ENCODE data around the gene RNF38.
"Not testable (repeated sequence)": the region's sequence is repeated elsewhere in the genome, so short reads cannot be mapped to it uniquely, and the experiment has no call there.

RNF38 gene

GRCh38 chr9:36301227-36301626, 98.8 kb downstream of the RNF38 start:
- H3K9ac ChIP-seq (ENCODE audit: low read depth in 1 of 2, low read length in 2 of 2) = no peak overlapping the region
- H3K27ac ChIP-seq (ENCODE audit: low read depth, low read length) = no peak overlapping the region
- no peaks in the 10 kb centered on the region for H3K9me3 ChIP-seq (ENCODE audit: control insufficient read depth in 1 of 2, low read length in 2 of 2)
- no peak overlapping the region for H3K4me3 ChIP-seq (ENCODE audit: low read depth in 1 of 2, low read length in 2 of 2)
- peaks cover 6 to 9% of the 10 kb centered on the region in 2 donors for H3K4me1 ChIP-seq (ENCODE audit: control insufficient read depth in 1 of 2, insufficient read depth in 2 of 2, low read length in 2 of 2)
- no peaks in the 10 kb centered on the region for H3K27me3 ChIP-seq (ENCODE audit: control insufficient read depth in 1 of 2, insufficient read depth in 2 of 2, low read length in 2 of 2)
- no peaks in the 10 kb centered on the region for H3K36me3 ChIP-seq (ENCODE audit: control insufficient read depth in 1 of 2, insufficient read depth in 2 of 2, low read length in 2 of 2)

- Histone ChIP-seq H3K9me3 (ENCODE audit: control insufficient read depth in 1 of 2, low read length in 2 of 2) (no peaks in the 10 kb centered on the region), H3K36me3 (ENCODE audit: control insufficient read depth in 1 of 2, insufficient read depth in 2 of 2, low read length in 2 of 2) (no peaks in the 10 kb centered on the region), H3K27me3 (ENCODE audit: control insufficient read depth in 1 of 2, insufficient read depth in 2 of 2, low read length in 2 of 2) (no peaks in the 10 kb centered on the region), H3K4me1 (ENCODE audit: control insufficient read depth in 1 of 2, insufficient read depth in 2 of 2, low read length in 2 of 2) (peaks cover 6 to 9% of the 10 kb centered on the region in 2 donors), H3K27ac (ENCODE audit: low read depth, low read length) (no peak overlapping the region), H3K4me3 (ENCODE audit: low read depth in 1 of 2, low read length in 2 of 2) (no peak overlapping the region), H3K9ac (ENCODE audit: low read depth in 1 of 2, low read length in 2 of 2) (no peak overlapping the region)
Observed at GRCh38 chr9:36298566-36298965, 101.5 kb downstream of the RNF38 start.

- Histone ChIP-seq H3K27ac (ENCODE audit: low read depth, low read length) (no peak overlapping the region), H3K36me3 (ENCODE audit: control insufficient read depth in 1 of 2, insufficient read depth in 2 of 2, low read length in 2 of 2) (no peaks in the 10 kb centered on the region), H3K27me3 (ENCODE audit: control insufficient read depth in 1 of 2, insufficient read depth in 2 of 2, low read length in 2 of 2) (no peaks in the 10 kb centered on the region), H3K4me3 (ENCODE audit: low read depth in 1 of 2, low read length in 2 of 2) (no peak overlapping the region), H3K9ac (ENCODE audit: low read depth in 1 of 2, low read length in 2 of 2) (no peak overlapping the region), H3K4me1 (ENCODE audit: control insufficient read depth in 1 of 2, insufficient read depth in 2 of 2, low read length in 2 of 2) (peaks cover 6 to 9% of the 10 kb centered on the region in 2 donors), H3K9me3 (ENCODE audit: control insufficient read depth in 1 of 2, low read length in 2 of 2) (no peaks in the 10 kb centered on the region)
Observed at GRCh38 chr9:36297798-36298197, 102.3 kb downstream of the RNF38 start.

GRCh38 chr9:36294996-36295395, 105.1 kb downstream of the RNF38 start:
- H3K4me3 ChIP-seq (ENCODE audit: low read depth in 1 of 2, low read length in 2 of 2); H3K9me3 ChIP-seq (ENCODE audit: control insufficient read depth in 1 of 2, low read length in 2 of 2); H3K4me1 ChIP-seq (ENCODE audit: control insufficient read depth in 1 of 2, insufficient read depth in 2 of 2, low read length in 2 of 2); H3K27ac ChIP-seq (ENCODE audit: low read depth, low read length); H3K9ac ChIP-seq (ENCODE audit: low read depth in 1 of 2, low read length in 2 of 2); H3K27me3 ChIP-seq (ENCODE audit: control insufficient read depth in 1 of 2, insufficient read depth in 2 of 2, low read length in 2 of 2); H3K36me3 ChIP-seq (ENCODE audit: control insufficient read depth in 1 of 2, insufficient read depth in 2 of 2, low read length in 2 of 2): not testable (repeated sequence)

- Histone ChIP-seq H3K27ac (ENCODE audit: low read depth, low read length) (no peak overlapping the region), H3K9ac (ENCODE audit: low read depth in 1 of 2, low read length in 2 of 2) (no peak overlapping the region), H3K4me3 (ENCODE audit: low read depth in 1 of 2, low read length in 2 of 2) (no peak overlapping the region)
Observed at GRCh38 chr9:36293918-36294317, 106.2 kb downstream of the RNF38 start.

GRCh38 chr9:36293171-36293570, 106.9 kb downstream of the RNF38 start:
- Histone ChIP-seq H3K36me3 (ENCODE audit: control insufficient read depth in 1 of 2, insufficient read depth in 2 of 2, low read length in 2 of 2) (no peaks in the 10 kb centered on the region), H3K27ac (ENCODE audit: low read depth, low read length) (no peak overlapping the region), H3K27me3 (ENCODE audit: control insufficient read depth in 1 of 2, insufficient read depth in 2 of 2, low read length in 2 of 2) (no peaks in the 10 kb centered on the region), H3K4me1 (ENCODE audit: control insufficient read depth in 1 of 2, insufficient read depth in 2 of 2, low read length in 2 of 2) (peaks cover 6 to 9% of the 10 kb centered on the region in 2 donors), H3K9me3 (ENCODE audit: control insufficient read depth in 1 of 2, low read length in 2 of 2) (no peaks in the 10 kb centered on the region), H3K9ac (ENCODE audit: low read depth in 1 of 2, low read length in 2 of 2) (no peak overlapping the region), H3K4me3 (ENCODE audit: low read depth in 1 of 2, low read length in 2 of 2) (no peak overlapping the region)

More at GRCh38 chr9:36293918-36294317, 106.2 kb downstream of the RNF38 start:
- Histone ChIP-seq H3K4me1 (ENCODE audit: control insufficient read depth in 1 of 2, insufficient read depth in 2 of 2, low read length in 2 of 2) (peaks cover 6 to 9% of the 10 kb centered on the region in 2 donors), H3K36me3 (ENCODE audit: control insufficient read depth in 1 of 2, insufficient read depth in 2 of 2, low read length in 2 of 2) (no peaks in the 10 kb centered on the region), H3K9me3 (ENCODE audit: control insufficient read depth in 1 of 2, low read length in 2 of 2) (no peaks in the 10 kb centered on the region), H3K27me3 (ENCODE audit: control insufficient read depth in 1 of 2, insufficient read depth in 2 of 2, low read length in 2 of 2) (no peaks in the 10 kb centered on the region)

GRCh38 chr9:36292641-36293040, 107.4 kb downstream of the RNF38 start:
- Histone ChIP-seq H3K9ac (ENCODE audit: low read depth in 1 of 2, low read length in 2 of 2) (no peak overlapping the region), H3K9me3 (ENCODE audit: control insufficient read depth in 1 of 2, low read length in 2 of 2) (no peaks in the 10 kb centered on the region), H3K27me3 (ENCODE audit: control insufficient read depth in 1 of 2, insufficient read depth in 2 of 2, low read length in 2 of 2) (no peaks in the 10 kb centered on the region), H3K4me1 (ENCODE audit: control insufficient read depth in 1 of 2, insufficient read depth in 2 of 2, low read length in 2 of 2) (peaks cover 6 to 9% of the 10 kb centered on the region in 2 donors), H3K27ac (ENCODE audit: low read depth, low read length) (no peak overlapping the region), H3K4me3 (ENCODE audit: low read depth in 1 of 2, low read length in 2 of 2) (no peak overlapping the region), H3K36me3 (ENCODE audit: control insufficient read depth in 1 of 2, insufficient read depth in 2 of 2, low read length in 2 of 2) (no peaks in the 10 kb centered on the region)

GRCh38 chr9:36290996-36291395, 109.1 kb downstream of the RNF38 start:
- no peaks in the 10 kb centered on the region for H3K36me3 ChIP-seq (ENCODE audit: control insufficient read depth in 1 of 2, insufficient read depth in 2 of 2, low read length in 2 of 2)
- no peaks in the 10 kb centered on the region for H3K27me3 ChIP-seq (ENCODE audit: control insufficient read depth in 1 of 2, insufficient read depth in 2 of 2, low read length in 2 of 2)
- H3K27ac ChIP-seq (ENCODE audit: low read depth, low read length) = no peak overlapping the region
- no peaks in the 10 kb centered on the region for H3K4me1 ChIP-seq (ENCODE audit: control insufficient read depth in 1 of 2, insufficient read depth in 2 of 2, low read length in 2 of 2)
- no peak overlapping the region for H3K4me3 ChIP-seq (ENCODE audit: low read depth in 1 of 2, low read length in 2 of 2)
- no peaks in the 10 kb centered on the region for H3K9me3 ChIP-seq (ENCODE audit: control insufficient read depth in 1 of 2, low read length in 2 of 2)
- H3K9ac ChIP-seq (ENCODE audit: low read depth in 1 of 2, low read length in 2 of 2) = no peak overlapping the region

- H3K27me3 ChIP-seq (ENCODE audit: control insufficient read depth in 1 of 2, insufficient read depth in 2 of 2, low read length in 2 of 2) = no peaks in the 10 kb centered on the region
- no peak overlapping the region for H3K27ac ChIP-seq (ENCODE audit: low read depth, low read length)
- no peaks in the 10 kb centered on the region for H3K4me1 ChIP-seq (ENCODE audit: control insufficient read depth in 1 of 2, insufficient read depth in 2 of 2, low read length in 2 of 2)
- H3K36me3 ChIP-seq (ENCODE audit: control insufficient read depth in 1 of 2, insufficient read depth in 2 of 2, low read length in 2 of 2) = no peaks in the 10 kb centered on the region
- no peak overlapping the region for H3K9ac ChIP-seq (ENCODE audit: low read depth in 1 of 2, low read length in 2 of 2)
- H3K9me3 ChIP-seq (ENCODE audit: control insufficient read depth in 1 of 2, low read length in 2 of 2) = no peaks in the 10 kb centered on the region
- H3K4me3 ChIP-seq (ENCODE audit: low read depth in 1 of 2, low read length in 2 of 2) = no peak overlapping the region
Observed at GRCh38 chr9:36289836-36290435, 110.1 kb downstream of the RNF38 start.

- no peaks in the 10 kb centered on the region for H3K27me3 ChIP-seq (ENCODE audit: control insufficient read depth in 1 of 2, insufficient read depth in 2 of 2, low read length in 2 of 2)
- no peak overlapping the region for H3K27ac ChIP-seq (ENCODE audit: low read depth, low read length)
- H3K9me3 ChIP-seq (ENCODE audit: control insufficient read depth in 1 of 2, low read length in 2 of 2) = no peaks in the 10 kb centered on the region
- H3K4me1 ChIP-seq (ENCODE audit: control insufficient read depth in 1 of 2, insufficient read depth in 2 of 2, low read length in 2 of 2) = no peaks in the 10 kb centered on the region
- no peak overlapping the region for H3K4me3 ChIP-seq (ENCODE audit: low read depth in 1 of 2, low read length in 2 of 2)
- H3K9ac ChIP-seq (ENCODE audit: low read depth in 1 of 2, low read length in 2 of 2) = no peak overlapping the region
- H3K36me3 ChIP-seq (ENCODE audit: control insufficient read depth in 1 of 2, insufficient read depth in 2 of 2, low read length in 2 of 2) = no peaks in the 10 kb centered on the region
Observed at GRCh38 chr9:36288070-36288469, 112.0 kb downstream of the RNF38 start.

All from duodenal mucosa (tissue), 2 donors.